IPS-18c (cell line): ENCODE results near the gene NPY4R.
"Not testable (repeated sequence)": the region's sequence is repeated elsewhere in the genome, so short reads cannot be mapped to it uniquely, and the experiment has no call there.

Source experiments
- H3K4me3 ChIP-seq: 2 replicates; pipeline ENCODE4 v1.7.0; 2013; ENCODE audit warnings: low read depth, mild to moderate bottlenecking, low read length, moderate library complexity; ENCODE audit not compliant: insufficient read depth
- H3K9me3 ChIP-seq: one replicate; pipeline ENCODE4 v1.6.1; 2013; ENCODE audit warnings: mild to moderate bottlenecking, low read length, moderate library complexity; ENCODE audit not compliant: control insufficient read depth, insufficient read depth

NPY4R gene, protein sequence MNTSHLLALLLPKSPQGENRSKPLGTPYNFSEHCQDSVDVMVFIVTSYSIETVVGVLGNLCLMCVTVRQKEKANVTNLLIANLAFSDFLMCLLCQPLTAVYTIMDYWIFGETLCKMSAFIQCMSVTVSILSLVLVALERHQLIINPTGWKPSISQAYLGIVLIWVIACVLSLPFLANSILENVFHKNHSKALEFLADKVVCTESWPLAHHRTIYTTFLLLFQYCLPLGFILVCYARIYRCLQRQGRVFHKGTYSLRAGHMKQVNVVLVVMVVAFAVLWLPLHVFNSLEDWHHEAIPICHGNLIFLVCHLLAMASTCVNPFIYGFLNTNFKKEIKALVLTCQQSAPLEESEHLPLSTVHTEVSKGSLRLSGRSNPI

GRCh38 chr10:46465765-46466164 lies at the start of gene NPY4R:
Gene NPY4R, minus strand, starts transcription at chr10:46465958. Its CDS starts 3,323 bp downstream, at chr10:46462635.
- H3K9me3 ChIP-seq, H3K4me3 ChIP-seq: not testable (repeated sequence)

- no peak overlapping the region for H3K4me3 ChIP-seq
- H3K9me3 ChIP-seq: no peaks in the 10 kb centered on the region
Measured at GRCh38 chr10:46515366-46515765, 49.6 kb upstream of the NPY4R start.

GRCh38 chr10:46514899-46515298 lies 49.1 kb upstream of the NPY4R start:
- H3K9me3 ChIP-seq: no peaks in the 10 kb centered on the region
- no peak overlapping the region for H3K4me3 ChIP-seq

DNA sequence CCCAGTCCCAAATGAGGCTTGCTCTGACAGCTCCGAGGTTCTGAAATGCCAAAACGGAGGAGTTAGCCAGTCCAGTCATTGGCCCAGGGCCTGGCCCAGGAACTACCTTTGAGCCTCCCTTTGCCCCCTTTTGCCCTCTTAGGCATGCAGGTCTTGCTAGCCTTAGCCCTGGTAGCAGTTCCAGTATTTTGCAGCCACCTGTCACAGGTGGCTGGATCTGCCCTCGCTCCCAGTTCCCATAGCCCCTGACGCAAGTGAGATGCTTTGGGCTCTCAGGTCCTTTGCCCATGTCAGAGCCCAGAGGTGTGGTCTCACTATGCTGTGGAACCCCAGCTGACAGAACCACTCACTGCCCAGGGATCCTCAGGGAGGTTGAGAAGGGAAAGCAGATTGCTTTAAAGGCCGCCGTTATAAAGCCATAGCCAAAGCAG lies 48.7 kb upstream of the NPY4R start:
- no peak overlapping the region for H3K4me3 ChIP-seq
- H3K9me3 ChIP-seq: no peaks in the 10 kb centered on the region

- H3K9me3 ChIP-seq, H3K4me3 ChIP-seq: not testable (repeated sequence)
Measured at GRCh38 chr10:46513333-46513732, 47.6 kb upstream of the NPY4R start.

DNA sequence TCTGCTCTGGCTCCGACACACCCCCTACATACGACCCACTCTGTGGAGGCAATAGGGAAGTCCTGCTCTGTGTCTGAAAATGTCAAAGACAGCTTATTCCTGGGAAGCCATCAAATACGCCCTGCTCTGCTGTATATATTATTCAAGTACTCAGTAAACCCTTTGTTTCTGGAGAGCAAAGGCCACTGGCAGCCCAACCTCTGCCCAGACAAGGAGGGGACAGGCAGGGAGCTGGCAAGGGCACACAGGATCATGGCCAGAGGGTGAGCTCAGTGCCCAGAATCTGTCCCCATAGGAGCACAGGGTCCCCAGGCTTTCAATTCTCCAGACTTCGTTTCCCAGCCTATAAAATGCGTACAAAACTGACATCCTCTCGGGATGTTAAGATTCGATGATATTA lies 47.0 kb upstream of the NPY4R start:
- not testable (repeated sequence) for H3K9me3 ChIP-seq, H3K4me3 ChIP-seq

- not testable (repeated sequence) for H3K4me3 ChIP-seq, H3K9me3 ChIP-seq
Measured at GRCh38 chr10:46512002-46512401, 46.2 kb upstream of the NPY4R start.

GRCh38 chr10:46499990-46500389 lies 34.2 kb upstream of the NPY4R start:
- not testable (repeated sequence) for H3K9me3 ChIP-seq, H3K4me3 ChIP-seq

DNA sequence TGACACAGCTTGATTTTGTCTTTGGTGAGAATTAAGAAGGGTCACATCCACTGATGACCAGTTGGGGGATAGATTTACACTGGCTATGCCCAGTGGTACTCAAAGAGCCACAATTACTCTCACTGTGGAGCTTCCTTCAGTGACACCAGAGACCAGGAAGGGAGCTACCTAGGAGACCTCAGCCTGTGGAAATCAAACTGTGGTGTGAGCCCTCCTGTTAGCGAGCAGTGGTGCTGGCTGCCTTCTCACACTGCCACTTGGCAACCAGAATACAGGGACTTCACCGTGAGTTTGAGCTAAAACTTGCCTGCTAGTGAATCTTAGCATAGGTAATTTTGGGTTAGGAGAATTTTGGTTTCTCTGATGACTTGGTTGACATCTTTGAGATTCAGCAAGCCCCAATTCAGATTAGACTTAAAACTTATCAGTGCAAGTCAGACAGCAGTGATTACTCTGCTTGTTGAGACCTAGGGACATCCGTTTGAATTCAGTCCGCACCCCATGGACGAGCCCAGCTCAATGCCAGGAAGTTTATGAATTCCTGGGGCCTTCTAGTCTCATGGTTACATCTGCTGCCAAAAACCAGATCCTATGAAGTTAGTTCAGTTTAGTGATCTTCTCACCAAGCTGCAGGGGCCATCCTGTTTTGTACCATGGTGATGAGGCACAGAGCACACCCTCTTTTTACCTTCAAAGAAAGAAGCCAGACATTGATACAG lies 33.4 kb upstream of the NPY4R start:
- H3K9me3 ChIP-seq, H3K4me3 ChIP-seq: not testable (repeated sequence)

DNA sequence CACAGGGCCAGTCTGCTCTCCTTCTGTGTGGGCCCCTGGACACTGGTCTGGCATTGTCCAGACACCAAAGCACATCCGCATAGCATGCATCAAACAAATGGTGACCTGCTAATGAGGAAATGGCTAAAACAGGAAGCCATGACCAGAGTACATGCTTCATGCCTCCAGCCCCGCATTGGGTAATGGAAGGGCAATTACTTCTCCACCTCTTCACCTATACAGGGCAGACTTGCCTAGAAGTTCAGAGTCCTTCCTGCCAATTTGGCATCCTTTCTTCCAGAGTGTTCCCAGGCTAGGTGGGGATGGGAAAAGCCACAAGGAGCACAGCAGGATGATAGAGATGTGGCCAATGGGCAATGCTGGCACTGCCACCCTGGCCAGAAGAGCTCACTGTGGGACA lies 32.1 kb upstream of the NPY4R start:
- H3K4me3 ChIP-seq, H3K9me3 ChIP-seq: not testable (repeated sequence)

- not testable (repeated sequence) for H3K9me3 ChIP-seq, H3K4me3 ChIP-seq
Measured at GRCh38 chr10:46497401-46497800, 31.6 kb upstream of the NPY4R start.

DNA sequence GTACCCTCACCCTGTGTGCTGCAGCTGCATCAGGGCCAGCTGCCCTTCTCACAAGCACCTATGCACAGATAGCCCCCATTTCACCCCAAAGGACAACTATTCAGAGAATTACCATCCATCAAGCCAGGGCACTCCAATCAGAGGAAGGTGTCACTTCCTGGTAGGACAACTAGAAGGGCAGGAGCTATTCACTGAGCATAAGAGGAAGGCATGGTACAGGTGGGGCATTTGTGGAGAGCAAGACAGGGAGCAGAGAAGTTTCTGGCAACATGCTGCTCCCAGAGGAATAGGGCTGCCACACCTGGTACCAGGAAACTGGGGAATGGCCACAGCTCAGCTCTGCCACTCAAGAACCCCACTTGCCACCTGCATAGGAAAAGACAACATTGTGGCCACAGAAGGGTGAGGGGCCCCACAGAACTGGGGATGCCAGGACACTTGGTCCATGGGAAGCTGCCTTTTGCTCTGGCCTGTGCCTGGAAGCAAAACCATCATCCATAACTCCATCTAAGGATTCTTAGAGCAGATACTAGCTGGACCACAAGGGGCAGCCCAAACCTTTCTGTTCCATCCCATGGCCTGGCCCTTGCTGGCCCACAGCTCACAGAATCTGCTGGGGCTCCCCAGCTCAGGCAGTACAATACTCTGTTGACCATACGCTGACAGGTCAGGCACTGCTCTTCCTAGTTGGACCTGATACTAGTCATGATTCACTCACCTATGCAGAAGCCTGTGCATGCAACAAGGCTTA lies 25.8 kb upstream of the NPY4R start:
- H3K4me3 ChIP-seq, H3K9me3 ChIP-seq: not testable (repeated sequence)

DNA sequence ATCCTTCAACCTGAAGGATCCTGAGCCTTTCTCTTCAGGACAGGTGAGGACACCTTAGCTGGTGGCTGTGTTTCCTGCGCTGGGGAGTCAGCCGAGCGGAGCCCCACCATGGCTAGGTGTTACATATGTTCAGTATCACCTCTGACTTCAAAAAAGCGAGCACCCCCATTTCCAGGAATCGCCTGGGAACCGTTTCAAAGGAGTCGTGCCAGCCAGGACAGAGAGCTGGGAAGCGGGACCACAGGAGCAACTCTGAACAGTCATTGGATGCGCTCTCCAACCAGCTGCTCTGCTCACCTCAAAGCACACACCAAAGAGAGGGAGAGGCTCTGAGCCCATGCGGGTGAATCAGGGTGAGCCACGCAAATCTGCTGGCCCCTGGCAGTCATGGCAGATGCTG lies 24.5 kb upstream of the NPY4R start:
- H3K9me3 ChIP-seq, H3K4me3 ChIP-seq: not testable (repeated sequence)

DNA sequence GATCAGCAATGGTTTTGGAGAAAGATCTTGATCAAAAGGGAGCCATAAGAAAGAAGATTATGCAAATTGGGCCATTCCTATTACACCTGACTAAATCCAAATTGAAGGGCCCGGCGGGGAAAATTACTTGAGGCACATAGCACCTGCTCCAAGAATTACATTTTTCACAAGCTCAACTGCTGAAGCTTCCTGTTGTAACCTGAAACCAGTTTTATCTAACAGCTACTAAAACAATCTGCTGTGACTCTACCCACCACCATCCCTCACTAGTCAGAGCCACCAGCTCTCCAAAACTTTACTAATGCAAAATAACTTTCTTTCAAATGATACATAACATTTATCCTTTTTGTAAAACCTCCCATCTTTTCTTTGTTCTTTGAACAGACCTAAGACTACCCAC lies 20.7 kb upstream of the NPY4R start:
- not testable (repeated sequence) for H3K9me3 ChIP-seq, H3K4me3 ChIP-seq

DNA sequence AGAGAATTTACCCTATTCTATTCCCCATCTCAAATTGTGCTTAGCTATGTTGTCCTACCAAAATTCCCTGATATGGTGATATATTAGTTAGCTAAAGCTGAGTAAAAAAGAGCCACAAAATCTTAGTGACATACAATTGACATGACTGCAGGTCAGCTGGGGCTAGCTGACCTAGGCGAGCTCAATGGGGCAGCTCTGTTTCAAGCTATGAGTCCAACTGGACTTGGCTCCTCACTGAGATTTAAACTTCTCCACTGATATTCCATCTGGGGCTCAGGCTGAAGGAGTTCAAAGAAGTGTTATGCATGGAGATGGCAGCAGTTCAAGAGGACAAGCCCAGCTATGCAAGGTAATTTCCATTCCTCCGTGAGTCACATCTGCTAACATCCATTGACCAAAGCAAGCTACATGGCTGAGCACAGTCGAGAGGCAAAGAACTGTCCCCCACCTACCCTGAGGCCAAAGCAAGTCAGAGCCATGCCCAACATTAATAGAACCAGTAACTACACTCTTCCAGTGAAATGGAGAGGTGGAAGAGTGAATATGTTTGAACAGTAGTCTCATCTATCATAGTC lies 9.1 kb upstream of the NPY4R start:
- not testable (repeated sequence) for H3K9me3 ChIP-seq, H3K4me3 ChIP-seq

- not testable (repeated sequence) for H3K4me3 ChIP-seq, H3K9me3 ChIP-seq
Measured at GRCh38 chr10:46473758-46474157, 8.0 kb upstream of the NPY4R start.

- H3K4me3 ChIP-seq, H3K9me3 ChIP-seq: not testable (repeated sequence)
Measured at GRCh38 chr10:46470134-46470533, 4.4 kb upstream of the NPY4R start.
